ENCODE data around the gene GAS2. TPM values are rescaled to one million over a fixed set of nuclear protein-coding genes. Genes with fewer than 3 reads are reported as not detected.

The GAS2 gene
- total RNA-seq, result 3.2 TPM

DNA sequence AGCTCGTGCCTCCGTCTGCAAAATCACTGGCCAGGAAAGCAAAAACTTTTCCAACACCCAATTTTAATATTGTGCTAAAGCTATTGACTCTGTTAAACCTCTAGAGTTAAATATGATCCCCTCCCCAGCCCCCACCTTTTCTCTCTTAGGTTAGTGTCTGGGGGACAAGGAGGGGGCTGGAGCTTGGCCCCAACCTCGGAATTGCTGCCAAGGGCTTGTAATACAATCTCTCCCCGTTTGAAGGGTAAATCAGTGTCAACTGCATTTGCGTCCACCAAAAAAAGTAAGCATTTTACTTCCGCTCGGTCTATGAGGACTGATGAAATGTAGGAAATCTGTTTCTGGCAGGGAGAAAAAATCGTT is at the start of gene GAS2:
TSS of gene GAS2 (plus strand) at position 287 of the 363 bp plus-strand sequence. CDS start 8,259 bp downstream, outside the sequence.
- H3K27ac ChIP-seq, result no peak within 1 kb of the TSS
- no peaks in the 10 kb centered on the region for H3K9me3 ChIP-seq
- H3K4me1 ChIP-seq, result peaks cover 11% of the 10 kb centered on the region
- H3K4me3 ChIP-seq, result peak within 1 kb of the TSS; percentile 42 to 43
- no peaks in the 10 kb centered on the region for H3K27me3 ChIP-seq
- DNase-seq (ENCODE audit: extremely low spot score in 2 of 2), result no peak
- no peaks in the 10 kb centered on the region for H3K36me3 ChIP-seq
- intact Hi-C loops (cut with DNase I), result no loop called here
- TF ChIP-seq POLR2AphosphoS5 (IDR thresholded peaks at IDR 0.05; ENCODE audit: insufficient read depth in 1 of 2, low read depth in 1 of 2) (no peak), POLR2A (IDR thresholded peaks at IDR 0.05) (no peak)
- TF ChIP-seq, protein P1, sequence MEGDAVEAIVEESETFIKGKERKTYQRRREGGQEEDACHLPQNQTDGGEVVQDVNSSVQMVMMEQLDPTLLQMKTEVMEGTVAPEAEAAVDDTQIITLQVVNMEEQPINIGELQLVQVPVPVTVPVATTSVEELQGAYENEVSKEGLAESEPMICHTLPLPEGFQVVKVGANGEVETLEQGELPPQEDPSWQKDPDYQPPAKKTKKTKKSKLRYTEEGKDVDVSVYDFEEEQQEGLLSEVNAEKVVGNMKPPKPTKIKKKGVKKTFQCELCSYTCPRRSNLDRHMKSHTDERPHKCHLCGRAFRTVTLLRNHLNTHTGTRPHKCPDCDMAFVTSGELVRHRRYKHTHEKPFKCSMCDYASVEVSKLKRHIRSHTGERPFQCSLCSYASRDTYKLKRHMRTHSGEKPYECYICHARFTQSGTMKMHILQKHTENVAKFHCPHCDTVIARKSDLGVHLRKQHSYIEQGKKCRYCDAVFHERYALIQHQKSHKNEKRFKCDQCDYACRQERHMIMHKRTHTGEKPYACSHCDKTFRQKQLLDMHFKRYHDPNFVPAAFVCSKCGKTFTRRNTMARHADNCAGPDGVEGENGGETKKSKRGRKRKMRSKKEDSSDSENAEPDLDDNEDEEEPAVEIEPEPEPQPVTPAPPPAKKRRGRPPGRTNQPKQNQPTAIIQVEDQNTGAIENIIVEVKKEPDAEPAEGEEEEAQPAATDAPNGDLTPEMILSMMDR (IDR thresholded peaks at IDR 0.05), result no peak

DNA sequence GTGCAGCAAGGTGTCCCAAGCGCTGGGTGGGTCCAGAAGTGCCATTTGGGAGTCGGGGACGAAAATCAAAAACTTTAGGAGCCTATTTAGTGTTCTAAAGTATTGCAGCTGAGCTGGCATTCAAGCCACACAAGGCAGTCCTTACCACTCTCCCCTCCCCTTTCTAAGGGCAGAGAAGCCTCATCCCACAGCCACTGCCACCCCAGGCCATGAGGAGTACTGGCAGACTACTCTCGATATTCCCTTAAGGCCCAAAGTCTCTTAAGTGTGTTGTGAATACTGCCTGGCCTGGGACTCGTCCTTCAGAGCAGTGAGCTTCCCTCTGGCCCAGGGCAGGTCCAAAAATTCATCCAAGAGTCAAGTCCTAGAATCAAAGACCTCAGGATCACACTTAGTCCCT is 48.5 kb upstream of the GAS2 start:
- no peak for DNase-seq (ENCODE audit: extremely low spot score in 2 of 2)
- intact Hi-C loops (cut with DNase I), result no loop called here
- H3K4me3 ChIP-seq, result no peak overlapping the region

DNA sequence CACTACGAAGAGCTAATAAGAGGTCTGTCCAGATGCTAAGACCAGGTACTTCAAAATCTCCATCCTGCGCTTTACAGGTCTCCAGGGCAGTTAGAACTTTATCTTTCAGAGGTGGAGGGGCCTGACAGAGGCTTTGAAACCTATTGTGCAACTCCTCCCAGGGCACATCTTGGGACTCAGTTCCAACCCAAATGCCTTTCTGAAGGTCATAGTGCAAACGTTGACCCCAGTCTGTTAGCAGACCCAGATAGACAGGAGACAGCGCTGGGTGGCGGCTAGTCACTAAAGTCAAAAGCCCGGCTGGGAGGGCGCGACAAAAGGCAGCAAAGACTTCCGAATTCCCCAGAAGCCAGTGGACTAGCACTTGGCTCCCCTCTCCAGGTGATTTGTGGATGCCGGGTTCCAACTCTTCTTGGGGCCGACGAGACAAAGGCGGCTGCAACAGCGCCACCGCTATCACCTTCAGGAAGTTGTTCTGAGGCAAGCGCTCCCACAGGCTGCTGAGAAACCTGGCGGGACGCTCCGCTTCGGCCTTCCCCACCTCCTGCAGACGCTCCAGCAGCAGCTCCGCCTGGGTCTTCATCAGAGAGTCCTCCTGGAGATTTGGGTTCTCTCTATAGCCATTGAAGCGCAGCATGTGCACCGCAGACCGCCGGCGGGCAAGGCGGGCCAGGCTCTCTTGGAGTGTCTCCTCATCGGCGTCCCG is 41.5 kb upstream of the GAS2 start:
- Histone ChIP-seq H3K27ac (peak overlapping the region; percentile 79), H3K36me3 (no peaks in the 10 kb centered on the region), H3K9me3 (no peaks in the 10 kb centered on the region), H3K4me1 (peaks cover 18% of the 10 kb centered on the region), H3K4me3 (peak overlapping the region; percentile 75 to 86), H3K27me3 (no peaks in the 10 kb centered on the region)
- peak in 1 of 2 donors; percentile 94 for DNase-seq (ENCODE audit: extremely low spot score in 2 of 2)
- intact Hi-C loops (cut with DNase I), result no loop called here
- no peak for TF ChIP-seq POLR2AphosphoS5 (IDR thresholded peaks at IDR 0.05; ENCODE audit: insufficient read depth in 1 of 2, low read depth in 1 of 2)
- TF ChIP-seq, protein P1 (IDR thresholded peaks at IDR 0.05), result peak in 1 of 3 experiments; percentile 49

More for the DNA sequence above, 48.5 kb upstream of the GAS2 start:
- TF ChIP-seq, protein P1 (IDR thresholded peaks at IDR 0.05), result no peak
- TF ChIP-seq POLR2A (IDR thresholded peaks at IDR 0.05) (no peak), POLR2AphosphoS5 (IDR thresholded peaks at IDR 0.05; ENCODE audit: insufficient read depth in 1 of 2, low read depth in 1 of 2) (no peak)
- Histone ChIP-seq H3K27ac (no peak overlapping the region), H3K36me3 (no peaks in the 10 kb centered on the region), H3K27me3 (no peaks in the 10 kb centered on the region), H3K4me1 (no peaks in the 10 kb centered on the region), H3K9me3 (no peaks in the 10 kb centered on the region)

DNA sequence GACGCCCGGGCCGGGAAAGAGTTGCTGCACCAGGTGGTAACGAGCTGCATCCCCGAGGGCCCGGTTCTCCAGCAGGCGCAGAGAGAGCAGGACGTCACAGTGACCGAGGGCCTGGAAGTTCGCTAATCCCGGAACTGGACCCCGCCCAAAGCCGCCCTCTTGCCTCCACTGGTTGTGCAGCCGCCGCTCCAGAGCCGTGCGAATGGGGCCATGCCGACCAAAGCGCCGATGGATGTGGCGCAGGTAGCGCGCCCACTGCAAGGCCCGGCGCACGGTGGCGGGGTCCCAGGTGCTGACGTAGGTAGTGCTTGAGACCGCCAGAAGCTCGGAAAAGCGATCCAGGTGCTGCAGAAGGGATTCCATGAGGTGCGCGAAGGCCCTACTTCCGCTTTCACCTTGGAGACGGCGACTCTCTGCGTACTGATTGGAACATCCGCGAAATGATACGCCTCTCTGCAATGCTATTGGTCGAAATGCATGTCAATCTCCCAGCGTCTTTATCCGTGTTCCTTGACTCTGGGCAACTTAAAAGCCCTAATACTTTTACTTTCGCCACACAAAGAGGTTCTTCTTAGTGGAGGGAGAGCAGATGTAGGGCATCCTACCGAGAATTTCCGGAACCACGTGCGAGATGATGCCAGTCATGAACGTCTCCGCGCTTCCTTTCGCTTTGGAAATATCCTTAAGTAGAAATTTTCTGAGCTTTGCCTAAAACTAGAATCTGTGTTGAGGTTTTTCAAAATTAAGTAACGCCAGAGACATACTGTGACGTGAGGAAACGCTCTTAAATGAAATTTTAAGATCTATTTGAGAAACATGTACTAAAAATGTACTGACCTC is 40.7 kb upstream of the GAS2 start, which contains the start of gene FANCF:
TSS of gene FANCF (minus strand) at position 376 of the 840 bp plus-strand sequence. CDS start at position 363, 13 bp downstream.
- Histone ChIP-seq H3K4me1 (peaks cover 18% of the 10 kb centered on the region), H3K36me3 (no peaks in the 10 kb centered on the region), H3K27me3 (no peaks in the 10 kb centered on the region), H3K4me3 (peak within 1 kb of the TSS; percentile 75 to 86), H3K9me3 (no peaks in the 10 kb centered on the region), H3K27ac (peak within 1 kb of the TSS; percentile 79)
- peak in 1 of 2 donors; percentile 98 for DNase-seq (ENCODE audit: extremely low spot score in 2 of 2)
- intact Hi-C loops (cut with DNase I), result no loop called here
- TF ChIP-seq POLR2A (IDR thresholded peaks at IDR 0.05), result no peak
- TF ChIP-seq, protein P1 (IDR thresholded peaks at IDR 0.05), result no peak
- TF ChIP-seq POLR2AphosphoS5 (IDR thresholded peaks at IDR 0.05; ENCODE audit: insufficient read depth in 1 of 2, low read depth in 1 of 2), result peak; percentile 83 to 86
